ENCODE results near the gene MAL. TPM values are rescaled to one million over a fixed set of nuclear protein-coding genes. Genes with fewer than 3 reads are reported as not detected.

MAL gene
- total and polyA plus RNA-seq, 2 experiments from 2014 or later = not detected

DNA sequence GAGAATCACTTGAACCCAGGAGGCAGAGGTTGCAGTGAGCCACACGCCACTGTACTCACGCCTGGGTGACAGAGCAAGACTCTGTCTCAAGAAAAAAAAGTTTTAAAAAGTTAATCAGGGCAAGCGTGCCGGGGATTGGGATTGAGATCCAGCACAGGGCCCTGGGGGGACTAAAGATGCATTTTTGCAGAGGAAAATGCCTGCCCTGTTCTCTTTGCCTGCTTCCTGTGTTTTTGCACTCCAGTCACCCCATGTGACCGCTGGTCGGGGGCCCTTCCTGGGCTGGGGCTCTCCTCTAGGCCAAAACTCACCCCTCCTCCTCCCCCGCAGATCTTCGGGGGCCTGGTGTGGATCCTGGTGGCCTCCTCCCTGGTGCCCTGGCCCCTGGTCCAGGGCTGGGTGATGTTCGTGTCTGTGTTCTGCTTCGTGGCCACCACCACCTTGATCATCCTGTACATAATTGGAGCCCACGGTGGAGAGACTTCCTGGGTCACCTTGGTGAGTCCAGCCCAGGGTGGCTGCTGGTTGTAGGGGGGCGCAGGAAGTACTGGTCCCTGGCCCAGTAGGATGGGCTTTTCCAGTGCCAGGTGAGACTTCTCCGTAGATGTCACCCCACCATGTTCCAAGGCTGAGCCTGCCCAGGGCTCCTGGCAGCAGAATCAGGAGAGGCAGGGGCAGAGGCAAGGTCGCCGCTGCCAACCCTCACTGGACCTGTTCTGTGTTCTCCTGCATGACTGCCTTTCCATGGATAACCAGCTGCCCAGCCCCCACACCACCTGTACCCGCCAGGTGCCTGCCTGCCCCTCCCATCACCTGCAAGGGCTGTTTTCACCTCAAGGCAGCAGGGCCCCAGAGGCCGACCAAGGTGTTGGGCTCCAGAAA is 22.4 kb downstream of the MAL start:
- Histone ChIP-seq H4K20me1 (ENCODE audit: insufficient read depth) (no peaks in the 10 kb centered on the region), H3K27me3 (replicated peaks; ENCODE audit: insufficient read depth) (peaks cover 44% of the 10 kb centered on the region), H3K4me3 (no peak overlapping the region), H3K9me3 (ENCODE audit: low read depth) (no peaks in the 10 kb centered on the region), H3K79me2 (ENCODE audit: insufficient read depth) (no peaks in the 10 kb centered on the region), H3K4me2 (ENCODE audit: unreplicated experiment) (no peak overlapping the region), H3K9ac (no peak overlapping the region), H3K36me3 (ENCODE audit: low read depth) (no peaks in the 10 kb centered on the region), H3K4me1 (ENCODE audit: insufficient read depth) (0 out of 2 replicates have a peak, but pooled peaks cover 3% of the 10 kb centered on the region), H2AFZ (no peak overlapping the region), H3K9me2 (ENCODE audit: insufficient read depth) (no peaks in the 10 kb centered on the region), H3K27ac (no peak overlapping the region), H3F3A (ENCODE audit: insufficient read depth) (no peaks in the 10 kb centered on the region)
- TF ChIP-seq EZH2 (IDR thresholded peaks at IDR 0.05; ENCODE audit: insufficient read depth, poor library complexity, severe bottlenecking) = no peak
- TF ChIP-seq EZH2phosphoT487 (IDR thresholded peaks at IDR 0.05; ENCODE audit: insufficient read depth, low read depth) = no peak
- no peak for DNase-seq
- in situ Hi-C loops (cut with MboI) = no loop called here
- WGBS, 2 experiments (ENCODE audit: low coverage in 1 of 2, low lambda C conversion rate in 2 of 2, missing lambda C conversion rate in 2 of 2) = 37 to 41% methylated on average over 17 of the region's 17 CpGs

DNA sequence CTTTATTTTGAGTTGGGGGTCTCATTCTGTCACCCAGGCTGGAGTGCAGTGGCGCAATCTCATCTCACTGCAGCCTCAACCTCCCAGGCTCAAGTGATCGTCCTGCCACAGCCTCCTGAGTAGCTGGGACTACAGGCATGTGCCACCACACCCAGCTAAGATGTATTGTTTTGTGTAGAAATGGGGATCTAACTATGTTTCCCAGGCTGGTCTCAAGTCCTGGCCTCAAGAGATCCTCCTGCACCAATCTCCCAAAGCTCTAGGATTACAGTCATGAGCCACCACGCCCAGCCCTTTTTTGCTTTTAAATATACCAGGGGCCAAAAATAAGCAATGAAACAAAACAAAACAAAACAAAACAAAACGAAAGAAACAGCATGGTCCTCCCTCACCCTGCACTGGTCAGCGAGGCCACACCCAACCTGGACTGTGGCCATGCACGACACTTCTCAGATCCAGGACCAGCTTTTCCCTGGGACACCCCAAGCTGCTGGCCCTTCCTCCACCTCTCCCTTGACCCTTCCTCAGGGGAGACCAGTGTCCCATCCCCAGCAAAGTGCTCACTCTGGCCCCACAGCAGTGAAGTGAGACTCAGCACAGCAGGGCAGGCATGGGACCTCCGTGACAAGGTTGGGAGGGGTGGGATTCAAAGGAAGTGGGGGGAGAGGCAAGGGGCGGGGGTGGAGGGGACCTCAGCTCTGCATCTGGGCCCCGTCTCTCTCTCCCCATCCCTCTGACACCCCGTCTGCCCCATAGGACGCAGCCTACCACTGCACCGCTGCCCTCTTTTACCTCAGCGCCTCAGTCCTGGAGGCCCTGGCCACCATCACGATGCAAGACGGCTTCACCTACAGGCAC is 23.5 kb downstream of the MAL start:
- Histone ChIP-seq H3K9me2 (ENCODE audit: insufficient read depth) (no peaks in the 10 kb centered on the region), H3K79me2 (ENCODE audit: insufficient read depth) (no peaks in the 10 kb centered on the region), H3K4me3 (no peak overlapping the region), H3K4me1 (ENCODE audit: insufficient read depth) (no peaks in the 10 kb centered on the region), H3K9me3 (ENCODE audit: low read depth) (no peaks in the 10 kb centered on the region), H2AFZ (no peak overlapping the region), H3F3A (ENCODE audit: insufficient read depth) (no peaks in the 10 kb centered on the region), H3K4me2 (ENCODE audit: unreplicated experiment) (no peak overlapping the region), H3K9ac (no peak overlapping the region), H3K27me3 (replicated peaks; ENCODE audit: insufficient read depth) (peaks cover 47% of the 10 kb centered on the region), H3K27ac (no peak overlapping the region), H4K20me1 (ENCODE audit: insufficient read depth) (no peaks in the 10 kb centered on the region), H3K36me3 (ENCODE audit: low read depth) (no peaks in the 10 kb centered on the region)
- DNase-seq = no peak
- in situ Hi-C loops (cut with MboI) = no loop called here
- 43 to 52% methylated on average over 12 to 15 of the region's 15 CpGs for WGBS, 2 experiments (ENCODE audit: low coverage in 1 of 2, low lambda C conversion rate in 2 of 2, missing lambda C conversion rate in 2 of 2)
- TF ChIP-seq EZH2 (IDR thresholded peaks at IDR 0.05; ENCODE audit: insufficient read depth, poor library complexity, severe bottlenecking) (no peak), EZH2phosphoT487 (IDR thresholded peaks at IDR 0.05; ENCODE audit: insufficient read depth, low read depth) (no peak)

GRCh38 chr2:95049683-95049955 is 24.1 kb downstream of the MAL start:
- Histone ChIP-seq H3K9ac (no peak overlapping the region), H4K20me1 (ENCODE audit: insufficient read depth) (no peaks in the 10 kb centered on the region), H3K4me3 (no peak overlapping the region), H3K36me3 (ENCODE audit: low read depth) (no peaks in the 10 kb centered on the region), H3K27ac (no peak overlapping the region), H3K9me2 (ENCODE audit: insufficient read depth) (no peaks in the 10 kb centered on the region), H2AFZ (no peak overlapping the region), H3K79me2 (ENCODE audit: insufficient read depth) (no peaks in the 10 kb centered on the region), H3K27me3 (replicated peaks; ENCODE audit: insufficient read depth) (peaks cover 46% of the 10 kb centered on the region), H3F3A (ENCODE audit: insufficient read depth) (no peaks in the 10 kb centered on the region), H3K4me1 (ENCODE audit: insufficient read depth) (no peaks in the 10 kb centered on the region), H3K4me2 (ENCODE audit: unreplicated experiment) (no peak overlapping the region), H3K9me3 (ENCODE audit: low read depth) (no peaks in the 10 kb centered on the region)
- DNase-seq = no peak
- in situ Hi-C loops (cut with MboI) = no loop called here
- TF ChIP-seq EZH2 (IDR thresholded peaks at IDR 0.05; ENCODE audit: insufficient read depth, poor library complexity, severe bottlenecking) = no peak
- no peak for TF ChIP-seq EZH2phosphoT487 (IDR thresholded peaks at IDR 0.05; ENCODE audit: insufficient read depth, low read depth)
- WGBS, 2 experiments (ENCODE audit: low coverage in 1 of 2, low lambda C conversion rate in 2 of 2, missing lambda C conversion rate in 2 of 2) = 65 to 66% methylated on average over 10 of the region's 10 CpGs

- H3K4me3 ChIP-seq = no peak overlapping the region
- no peaks in the 10 kb centered on the region for H3K4me1 ChIP-seq (ENCODE audit: insufficient read depth)
- H3K36me3 ChIP-seq (ENCODE audit: low read depth) = no peaks in the 10 kb centered on the region
- in situ Hi-C loops (cut with MboI) = no loop called here
- DNase-seq = no peak
- H3K9me2 ChIP-seq (ENCODE audit: insufficient read depth) = no peaks in the 10 kb centered on the region
- H3F3A ChIP-seq (ENCODE audit: insufficient read depth) = no peaks in the 10 kb centered on the region
- no peaks in the 10 kb centered on the region for H4K20me1 ChIP-seq (ENCODE audit: insufficient read depth)
- TF ChIP-seq EZH2 (IDR thresholded peaks at IDR 0.05; ENCODE audit: insufficient read depth, poor library complexity, severe bottlenecking) (no peak), EZH2phosphoT487 (IDR thresholded peaks at IDR 0.05; ENCODE audit: insufficient read depth, low read depth) (no peak)
- H2AFZ ChIP-seq = no peak overlapping the region
- H3K9ac ChIP-seq = no peak overlapping the region
- no peaks in the 10 kb centered on the region for H3K79me2 ChIP-seq (ENCODE audit: insufficient read depth)
- 23 to 41% methylated on average over 6 of the region's 6 CpGs for whole genome bisulfite sequencing, 2 experiments (ENCODE audit: low coverage in 1 of 2, low lambda C conversion rate in 2 of 2, missing lambda C conversion rate in 2 of 2)
- H3K27ac ChIP-seq = no peak overlapping the region
- peaks cover 47% of the 10 kb centered on the region for H3K27me3 ChIP-seq (replicated peaks; ENCODE audit: insufficient read depth)
- H3K4me2 ChIP-seq (ENCODE audit: unreplicated experiment) = no peak overlapping the region
- H3K9me3 ChIP-seq (ENCODE audit: low read depth) = no peaks in the 10 kb centered on the region
Measured at GRCh38 chr2:95049961-95050360, 24.5 kb downstream of the MAL start.
